NCI-H1048 (cell line): Measurements from ENCODE around the gene ELOA2.
"Not testable (repeated sequence)": the region's sequence is repeated elsewhere in the genome, so short reads cannot be mapped to it uniquely, and the experiment has no call there.

Experiments used
- DNase-seq: peaks from one replicate; lab custom pipeline; 2025; lab: John Stamatoyannopoulos, UW

ELOA2 gene, protein sequence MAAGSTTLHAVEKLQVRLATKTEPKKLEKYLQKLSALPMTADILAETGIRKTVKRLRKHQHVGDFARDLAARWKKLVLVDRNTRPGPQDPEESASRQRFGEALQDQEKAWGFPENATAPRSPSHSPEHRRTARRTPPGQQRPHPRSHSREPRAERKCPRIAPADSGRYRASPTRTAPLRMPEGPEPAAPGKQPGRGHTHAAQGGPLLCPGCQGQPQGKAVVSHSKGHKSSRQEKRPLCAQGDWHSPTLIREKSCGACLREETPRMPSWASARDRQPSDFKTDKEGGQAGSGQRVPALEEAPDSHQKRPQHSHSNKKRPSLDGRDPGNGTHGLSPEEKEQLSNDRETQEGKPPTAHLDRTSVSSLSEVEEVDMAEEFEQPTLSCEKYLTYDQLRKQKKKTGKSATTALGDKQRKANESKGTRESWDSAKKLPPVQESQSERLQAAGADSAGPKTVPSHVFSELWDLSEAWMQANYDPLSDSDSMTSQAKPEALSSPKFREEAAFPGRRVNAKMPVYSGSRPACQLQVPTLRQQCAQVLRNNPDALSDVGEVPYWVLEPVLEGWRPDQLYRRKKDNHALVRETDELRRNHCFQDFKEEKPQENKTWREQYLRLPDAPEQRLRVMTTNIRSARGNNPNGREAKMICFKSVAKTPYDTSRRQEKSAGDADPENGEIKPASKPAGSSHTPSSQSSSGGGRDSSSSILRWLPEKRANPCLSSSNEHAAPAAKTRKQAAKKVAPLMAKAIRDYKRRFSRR

DNA sequence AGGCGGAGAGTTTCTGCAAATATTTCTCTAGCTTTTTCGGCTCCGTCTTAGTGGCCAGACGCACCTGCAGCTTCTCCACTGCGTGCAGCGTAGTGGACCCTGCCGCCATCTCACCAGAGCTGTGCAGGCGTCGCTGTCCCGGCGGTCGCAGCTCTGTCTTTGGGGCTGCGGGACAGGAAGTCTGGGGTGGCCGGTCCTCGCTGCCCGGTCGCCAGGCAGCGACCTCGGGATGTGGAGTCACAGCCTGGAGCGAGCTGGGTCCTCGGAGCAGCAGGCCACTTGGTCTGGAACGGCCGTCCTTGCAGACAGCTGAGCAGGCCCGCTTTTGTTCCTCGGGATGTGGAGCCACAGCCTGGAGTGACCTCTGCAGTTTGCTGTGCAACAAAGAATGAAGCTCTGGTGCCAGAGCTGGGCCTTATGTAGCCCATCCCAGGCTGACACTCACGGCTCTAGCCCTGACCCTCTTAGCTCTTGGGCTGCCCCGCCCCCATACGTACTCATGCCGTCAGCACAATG is at the start of gene ELOA2:
TSS of gene ELOA2 (minus strand) at position 466 of the 516 bp plus-strand sequence. CDS start at position 109, 357 bp downstream.
- no peak for DNase-seq

DNA sequence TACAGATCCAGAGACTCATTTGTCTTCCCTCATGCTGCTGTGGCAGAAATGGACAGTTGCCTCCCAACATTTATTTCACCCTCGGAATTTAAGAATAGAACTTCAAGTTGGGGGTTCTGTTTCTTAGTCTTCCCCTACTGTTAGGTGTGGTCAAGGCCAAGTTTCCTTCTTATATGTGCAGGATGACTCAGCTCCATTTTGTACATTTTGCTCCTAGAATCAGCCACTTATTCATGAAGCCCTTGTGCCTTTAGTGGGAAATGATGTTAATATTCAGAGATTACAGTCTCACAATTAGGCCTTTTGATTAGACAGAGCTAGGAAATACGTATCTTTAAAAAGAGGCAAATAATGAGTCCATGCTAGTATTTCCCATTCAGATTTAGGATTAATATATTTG is 46.2 kb upstream of the ELOA2 start:
- no peak for DNase-seq

DNA sequence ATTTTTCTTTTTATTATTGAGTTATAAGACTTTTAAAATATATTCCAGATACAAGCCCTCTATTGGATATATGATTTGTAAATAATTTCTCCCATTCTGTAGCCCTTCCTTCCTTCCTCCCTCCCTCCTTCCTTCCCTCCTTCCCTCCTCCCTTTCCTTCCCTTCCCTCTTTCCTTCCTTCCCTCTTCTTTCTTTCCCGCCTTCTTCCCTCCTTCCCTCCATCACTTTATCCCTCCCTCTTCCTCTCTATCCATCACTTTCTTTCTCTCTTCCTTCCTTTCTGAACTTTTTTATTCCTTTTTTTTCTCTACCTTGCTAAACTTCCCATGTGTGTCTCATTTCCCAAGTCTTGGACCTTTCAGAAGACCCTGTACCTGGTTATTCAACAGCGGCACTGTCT is 45.5 kb upstream of the ELOA2 start:
- no peak for DNase-seq

DNA sequence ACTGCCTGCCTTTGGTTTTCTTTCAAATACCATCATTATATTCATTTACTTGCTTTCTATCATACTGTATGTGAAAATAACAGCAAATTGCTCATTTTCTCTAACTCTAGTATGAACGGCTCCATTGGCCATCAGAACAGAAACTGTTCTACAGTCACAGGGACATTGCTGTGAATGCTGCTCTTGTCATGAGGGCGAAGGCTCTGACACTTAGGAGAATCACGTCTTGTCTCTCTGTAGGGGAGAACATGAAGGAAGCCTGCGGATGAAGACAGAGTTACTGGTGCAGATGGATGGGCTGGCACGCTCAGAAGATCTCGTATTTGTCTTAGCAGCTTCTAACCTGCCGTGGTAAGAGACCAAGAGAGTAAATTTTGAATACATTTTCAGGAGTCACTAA is 41.7 kb upstream of the ELOA2 start:
- no peak for DNase-seq

DNA sequence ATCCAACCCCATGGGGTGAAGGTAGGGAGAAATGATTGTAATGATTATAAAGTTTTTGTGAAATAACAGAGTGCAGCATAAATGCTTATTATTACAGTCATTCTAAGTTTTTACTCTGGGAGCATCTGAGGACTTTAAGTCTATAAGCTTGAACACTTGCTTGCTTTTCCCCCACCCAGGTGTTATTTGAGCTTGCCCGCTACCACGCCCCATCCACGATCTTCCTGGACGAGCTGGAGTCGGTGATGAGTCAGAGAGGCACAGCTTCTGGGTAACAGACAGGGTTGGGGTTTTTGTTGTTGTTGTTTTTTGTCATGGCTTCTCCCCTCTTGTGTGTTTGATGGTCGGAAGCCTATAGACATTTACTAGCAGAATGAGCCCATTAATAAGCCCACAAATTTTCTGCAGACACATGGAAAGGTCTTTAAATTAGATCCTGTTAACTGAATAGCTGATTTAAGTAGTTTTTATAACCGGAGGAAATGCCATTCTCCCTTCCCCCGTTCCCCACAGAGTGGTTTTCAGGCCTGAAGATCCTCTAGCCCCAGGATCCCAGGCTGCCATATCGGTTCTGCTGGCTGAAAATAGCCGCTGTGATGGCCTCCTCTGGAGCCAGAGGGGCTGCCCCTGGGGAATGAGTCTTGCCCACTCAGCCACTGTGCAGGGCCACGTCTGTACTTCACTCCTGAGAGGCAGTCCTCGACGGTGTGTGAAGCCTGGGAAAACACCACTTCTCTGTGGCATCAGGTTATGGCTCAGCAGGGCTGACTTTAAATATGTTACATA is 39.9 kb upstream of the ELOA2 start:
- no peak for DNase-seq

DNA sequence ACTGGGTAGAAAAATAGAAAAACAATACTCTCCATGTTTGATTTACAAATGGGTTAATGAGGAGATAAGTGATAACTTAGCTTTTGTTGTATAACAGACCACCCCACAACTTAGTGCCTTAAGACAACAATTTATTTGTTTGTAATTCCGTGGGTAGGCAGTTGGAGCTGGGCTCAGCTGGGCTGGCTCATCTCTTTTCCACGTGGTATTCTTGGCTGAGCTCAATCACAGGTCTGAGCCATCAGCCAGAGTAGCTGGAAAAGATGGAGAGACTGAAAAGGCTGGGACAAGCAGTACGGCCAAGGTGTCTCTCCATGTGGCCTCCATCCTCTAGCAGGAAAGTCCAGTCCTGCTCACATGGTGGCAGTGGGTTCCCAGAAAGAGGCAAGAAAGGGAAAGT is 32.2 kb upstream of the ELOA2 start:
- DNase-seq, result no peak

DNA sequence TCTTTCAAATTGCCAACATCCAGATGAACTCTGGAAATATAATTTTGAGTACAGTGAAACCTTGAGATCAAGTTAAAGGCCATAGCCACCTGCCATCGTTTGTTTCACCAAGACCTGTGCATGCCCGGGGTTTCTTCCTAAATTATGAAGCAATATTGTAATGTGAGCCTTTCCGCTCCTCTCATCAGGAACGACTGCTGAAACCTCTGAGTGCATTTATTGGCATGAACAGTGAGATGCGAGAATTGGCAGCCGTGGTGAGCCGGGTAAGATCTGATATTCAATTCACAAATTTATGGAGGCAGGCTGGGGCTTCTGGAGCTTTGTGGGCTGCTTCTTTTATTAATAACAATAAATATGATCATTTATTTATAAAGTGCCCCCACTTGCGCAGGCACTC is 27.7 kb upstream of the ELOA2 start:
- no peak for DNase-seq

DNA sequence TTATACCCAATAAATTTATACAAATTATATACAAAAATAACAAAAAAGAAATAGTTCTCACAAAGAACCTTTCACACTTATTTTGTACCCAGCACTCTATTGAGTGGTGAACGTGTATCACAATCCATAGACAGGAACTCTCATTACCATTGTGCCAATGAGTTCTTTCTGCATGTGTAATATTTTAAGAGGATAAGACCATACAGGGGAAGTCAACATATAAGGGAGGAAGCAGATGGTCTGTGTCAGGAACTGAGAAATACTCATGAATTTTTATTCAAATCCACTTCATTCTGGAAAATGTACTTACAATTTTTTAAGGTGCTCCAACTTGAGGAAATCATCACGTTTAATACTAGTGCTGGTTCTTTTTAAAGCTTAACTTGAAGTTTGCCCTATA is 27.1 kb upstream of the ELOA2 start:
- DNase-seq, result no peak

DNA sequence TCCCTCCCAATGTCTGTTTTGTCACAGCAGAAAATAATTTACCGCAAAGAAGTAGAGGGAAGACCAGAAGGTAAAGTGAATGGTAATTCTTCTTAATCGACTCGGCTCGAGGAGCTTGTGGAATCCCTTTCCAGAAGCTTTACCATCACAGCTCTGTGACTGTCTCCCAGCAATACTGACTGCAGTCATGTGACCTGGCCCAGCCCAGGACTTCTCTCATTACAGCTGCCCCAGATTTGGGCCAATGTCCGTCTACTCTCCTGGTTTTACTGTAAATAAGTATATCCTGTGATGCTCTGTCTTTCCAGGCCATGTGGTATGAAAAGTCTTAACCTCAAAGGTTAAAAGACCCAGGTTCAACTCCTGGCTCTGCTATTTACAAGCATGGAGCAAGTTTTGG is 18.9 kb upstream of the ELOA2 start:
- no peak for DNase-seq

DNA sequence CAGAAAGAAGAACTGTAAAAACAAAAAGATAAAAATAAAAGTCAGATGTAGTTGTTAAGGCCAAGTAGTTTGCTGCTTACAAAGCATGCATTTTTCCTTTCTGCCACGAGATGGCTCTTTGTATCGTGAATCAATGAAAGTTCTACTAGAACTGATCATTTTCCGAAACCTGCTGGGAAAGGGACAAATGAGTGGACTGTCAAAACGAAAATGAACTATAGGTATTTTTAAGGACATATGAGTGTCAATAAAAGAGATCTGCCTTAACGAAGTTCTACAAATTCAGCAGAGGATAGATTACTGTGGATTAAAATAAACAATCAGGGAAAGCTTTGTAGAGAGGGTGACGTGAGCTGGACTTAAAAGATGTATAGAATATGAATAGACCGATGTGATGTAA is 15.0 kb upstream of the ELOA2 start:
- DNase-seq, result no peak

DNA sequence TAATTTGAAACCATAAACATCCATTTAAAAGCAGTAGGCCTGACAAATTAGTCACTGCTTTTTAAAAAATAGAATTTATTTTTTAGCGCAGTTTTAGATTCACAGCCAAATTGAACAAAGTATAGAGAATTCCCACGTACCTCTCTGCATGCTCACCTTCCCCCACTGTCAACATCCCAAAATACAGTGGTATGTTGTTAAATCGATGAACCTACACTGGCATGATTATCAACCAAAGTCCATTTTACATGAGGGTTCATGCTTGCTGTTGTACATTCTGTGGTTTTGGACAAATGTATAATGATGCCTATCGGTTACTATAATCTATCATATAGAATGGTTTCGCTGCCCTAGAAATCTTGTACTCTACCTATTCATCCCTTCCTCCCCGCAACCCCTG is 5.6 kb upstream of the ELOA2 start:
- DNase-seq, result no peak

DNA sequence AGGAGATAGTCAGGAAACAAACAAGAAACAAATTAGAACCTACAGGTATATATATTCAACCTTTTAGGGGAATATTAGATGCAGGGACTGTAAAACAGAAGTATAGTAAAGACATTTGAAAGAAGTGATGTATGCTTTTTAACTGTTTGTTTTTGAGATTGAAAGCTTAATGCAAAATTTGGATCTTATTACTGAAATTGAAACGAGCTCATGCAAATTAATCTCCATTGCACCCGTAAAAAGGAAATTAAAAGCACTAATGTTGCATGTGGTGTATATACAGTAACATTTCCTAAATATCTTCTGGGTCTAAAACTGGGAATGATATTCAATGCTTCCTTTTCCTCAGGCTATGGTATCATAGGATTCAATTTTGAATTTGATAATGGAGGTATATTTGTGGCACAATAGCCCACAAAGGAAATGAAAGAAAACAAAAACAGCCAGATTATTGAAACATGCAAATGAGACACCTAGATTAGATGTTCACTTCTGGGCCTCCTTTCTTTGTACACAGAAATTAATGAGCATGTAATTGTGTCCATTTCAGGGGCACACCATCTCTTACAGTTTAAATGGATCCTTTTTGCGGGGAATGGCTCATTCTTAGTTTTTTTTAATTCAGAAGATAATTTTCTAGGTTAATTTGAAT is 1.6 kb upstream of the ELOA2 start:
- no peak for DNase-seq

DNA sequence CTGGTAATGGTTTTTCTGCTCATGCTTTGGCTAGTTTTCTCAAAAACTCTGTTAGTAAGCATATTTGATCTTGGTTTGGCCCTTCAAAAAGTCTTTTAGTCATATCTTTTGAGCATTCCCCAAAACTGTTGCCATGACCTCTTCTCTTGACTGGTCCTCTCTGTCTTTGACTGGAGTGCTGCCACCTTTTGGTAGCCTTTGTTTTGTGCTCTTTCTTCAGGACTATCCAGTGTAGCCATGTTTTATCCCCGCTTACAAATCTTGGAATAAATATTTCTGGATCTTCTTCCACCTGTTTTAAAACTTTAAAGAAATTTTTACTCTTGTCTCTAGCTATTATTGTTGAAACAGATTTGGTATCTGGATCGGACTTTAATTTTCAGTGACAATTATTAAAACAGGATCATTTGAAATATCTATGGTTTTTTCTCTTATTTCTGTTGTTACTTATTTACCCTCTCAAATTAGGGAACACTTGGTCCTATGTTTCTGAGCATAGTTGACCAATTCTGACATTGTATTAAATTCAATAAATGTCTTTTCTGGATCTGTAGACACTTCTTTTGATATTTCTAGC is 965 bp upstream of the ELOA2 start:
- no peak for DNase-seq

DNA sequence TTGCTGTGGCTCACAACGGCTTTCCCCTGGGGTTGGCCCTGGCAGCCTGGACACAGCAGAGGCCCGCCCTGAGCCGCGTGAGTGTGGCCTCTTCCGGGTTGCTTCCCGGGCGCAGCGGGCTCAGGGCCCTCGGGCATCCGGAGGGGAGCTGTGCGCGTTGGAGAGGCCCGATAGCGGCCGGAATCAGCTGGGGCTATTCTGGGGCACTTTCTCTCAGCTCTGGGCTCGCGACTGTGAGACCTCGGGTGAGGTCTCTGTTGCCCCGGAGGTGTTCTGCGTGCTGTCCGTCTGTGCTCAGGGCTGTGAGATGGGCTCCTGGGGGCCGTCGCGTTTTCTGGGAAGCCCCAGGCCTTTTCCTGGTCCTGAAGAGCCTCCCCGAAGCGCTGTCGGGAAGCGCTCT is 830 bp downstream of the ELOA2 start:
- DNase-seq, result not testable (repeated sequence)

DNA sequence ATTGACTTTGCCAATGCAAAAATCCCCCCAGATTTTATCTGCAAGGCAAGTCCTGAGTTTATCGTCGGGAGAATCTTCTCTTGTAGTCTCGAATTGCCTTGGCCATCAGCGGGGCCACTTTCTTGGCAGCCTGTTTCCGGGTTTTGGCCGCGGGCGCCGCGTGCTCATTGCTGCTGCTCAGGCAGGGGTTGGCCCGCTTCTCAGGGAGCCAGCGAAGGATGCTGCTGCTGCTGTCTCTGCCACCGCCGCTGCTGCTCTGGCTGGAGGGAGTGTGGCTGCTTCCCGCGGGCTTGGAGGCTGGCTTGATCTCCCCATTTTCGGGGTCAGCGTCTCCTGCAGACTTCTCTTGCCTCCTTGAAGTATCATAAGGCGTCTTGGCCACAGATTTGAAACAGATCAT is 2.5 kb downstream of the ELOA2 start:
- DNase-seq, result no peak

DNA sequence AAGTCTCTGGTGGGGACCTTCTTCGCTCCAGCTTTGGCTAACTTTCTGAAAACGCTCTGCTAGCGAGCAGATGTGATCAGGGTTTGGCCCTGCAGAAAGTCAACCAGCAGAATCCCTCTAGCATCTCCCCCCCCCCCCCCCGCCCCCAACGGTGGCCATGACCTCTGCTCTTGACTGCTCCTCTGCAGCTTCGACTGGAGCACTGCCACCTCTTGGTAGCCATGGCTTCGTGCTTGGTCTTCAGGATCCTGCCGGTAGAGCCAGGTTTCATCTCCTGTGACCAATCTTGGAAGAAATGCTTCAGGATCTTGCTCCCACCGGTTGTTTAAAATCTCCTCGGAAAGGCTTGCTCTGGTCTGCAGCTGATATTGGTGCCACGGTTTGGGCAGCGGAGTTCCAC is 4.5 kb downstream of the ELOA2 start:
- not testable (repeated sequence) for DNase-seq

DNA sequence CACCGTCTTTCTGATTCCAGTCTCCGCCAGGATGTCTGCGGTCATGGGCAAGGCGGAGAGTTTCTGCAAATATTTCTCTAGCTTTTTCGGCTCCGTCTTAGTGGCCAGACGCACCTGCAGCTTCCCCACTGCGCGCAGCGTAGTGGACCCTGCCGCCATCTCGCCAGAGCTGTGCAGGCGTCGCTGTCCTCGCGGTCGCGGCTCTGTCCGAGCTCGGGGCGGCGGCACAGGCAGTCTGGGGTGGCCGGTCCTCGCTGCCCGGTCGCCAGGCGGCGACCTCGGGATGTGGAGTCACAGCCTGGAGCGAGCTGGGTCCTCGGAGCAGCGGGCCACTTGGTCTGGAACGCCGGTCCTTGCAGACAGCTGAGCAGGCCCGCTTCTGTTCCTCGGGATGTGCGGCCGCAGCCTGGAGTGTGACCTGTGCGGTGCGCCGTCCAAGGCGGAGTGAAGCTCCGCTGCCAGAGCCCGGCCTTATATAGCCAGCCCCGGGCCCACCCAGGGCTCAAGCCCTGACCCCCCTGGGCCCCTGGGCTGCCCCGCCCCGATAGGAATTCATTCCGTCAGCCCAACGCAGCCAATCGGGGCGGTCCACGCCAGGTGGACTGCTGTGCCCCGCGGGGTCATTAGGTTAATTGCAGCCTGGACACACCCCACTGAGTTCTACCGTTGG is 5.6 kb downstream of the ELOA2 start:
- not testable (repeated sequence) for DNase-seq

DNA sequence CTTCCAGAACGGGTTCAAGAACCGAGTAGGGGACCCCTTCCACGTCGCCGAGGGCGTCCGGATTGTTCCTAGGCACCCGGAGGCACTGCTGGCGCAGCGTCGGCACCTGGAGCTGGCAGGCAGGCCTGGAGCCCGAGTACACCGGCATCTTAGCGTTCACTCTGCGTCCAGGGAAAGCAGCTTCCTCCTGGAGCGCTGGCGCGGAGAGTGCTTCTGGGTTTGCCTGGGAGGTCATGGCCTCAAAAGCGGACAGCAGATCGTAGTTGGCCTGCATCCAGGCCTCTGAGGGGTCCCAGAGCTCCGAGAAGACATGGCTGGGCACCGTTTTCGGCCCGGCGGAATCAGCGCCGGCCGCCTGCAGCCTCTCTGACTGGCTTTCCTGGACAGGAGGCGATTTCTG is 6.7 kb downstream of the ELOA2 start:
- not testable (repeated sequence) for DNase-seq

DNA sequence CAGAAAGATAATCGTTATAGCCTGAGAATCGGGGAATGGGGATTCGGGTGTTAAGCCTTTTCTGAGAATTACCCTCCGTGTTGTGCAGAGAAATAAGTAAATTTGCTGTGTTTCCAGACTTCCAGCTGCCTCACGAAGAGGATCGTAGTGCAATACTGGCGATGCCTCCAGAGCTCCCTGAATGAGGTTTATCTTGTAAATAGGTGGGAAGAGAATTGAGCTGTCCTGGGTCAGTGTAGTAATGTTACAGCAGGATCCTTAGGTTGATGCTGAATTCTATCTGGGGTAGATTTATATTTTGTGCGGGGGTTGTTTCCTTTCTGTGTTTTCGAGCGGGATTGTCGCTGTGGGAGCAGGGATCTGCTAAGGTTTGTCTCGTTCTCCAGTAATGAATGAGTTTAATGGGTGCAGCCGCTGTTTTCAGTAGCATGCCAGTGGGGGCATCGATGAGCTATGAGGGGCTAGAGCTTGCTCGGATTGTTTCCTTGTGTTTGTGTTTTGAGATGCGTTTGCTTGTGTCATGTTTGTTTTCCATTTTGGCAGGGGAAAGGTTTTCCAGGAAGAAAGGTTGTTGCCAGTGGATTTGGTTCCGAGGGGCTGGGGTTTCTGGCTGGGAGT is 9.8 kb downstream of the ELOA2 start:
- DNase-seq, result not testable (repeated sequence)

DNA sequence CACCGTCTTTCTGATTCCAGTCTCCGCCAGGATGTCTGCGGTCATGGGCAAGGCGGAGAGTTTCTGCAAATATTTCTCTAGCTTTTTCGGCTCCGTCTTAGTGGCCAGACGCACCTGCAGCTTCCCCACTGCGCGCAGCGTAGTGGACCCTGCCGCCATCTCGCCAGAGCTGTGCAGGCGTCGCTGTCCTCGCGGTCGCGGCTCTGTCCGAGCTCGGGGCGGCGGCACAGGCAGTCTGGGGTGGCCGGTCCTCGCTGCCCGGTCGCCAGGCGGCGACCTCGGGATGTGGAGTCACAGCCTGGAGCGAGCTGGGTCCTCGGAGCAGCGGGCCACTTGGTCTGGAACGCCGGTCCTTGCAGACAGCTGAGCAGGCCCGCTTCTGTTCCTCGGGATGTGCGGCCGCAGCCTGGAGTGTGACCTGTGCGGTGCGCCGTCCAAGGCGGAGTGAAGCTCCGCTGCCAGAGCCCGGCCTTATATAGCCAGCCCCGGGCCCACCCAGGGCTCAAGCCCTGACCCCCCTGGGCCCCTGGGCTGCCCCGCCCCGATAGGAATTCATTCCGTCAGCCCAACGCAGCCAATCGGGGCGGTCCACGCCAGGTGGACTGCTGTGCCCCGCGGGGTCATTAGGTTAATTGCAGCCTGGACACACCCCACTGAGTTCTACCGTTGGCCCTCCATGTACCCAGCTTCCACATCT is 11.5 kb downstream of the ELOA2 start:
- not testable (repeated sequence) for DNase-seq
